PC-3 (cell line): ENCODE data around the gene GMPR. TPM values are rescaled to one million over a fixed set of nuclear protein-coding genes. Genes with fewer than 3 reads are reported as not detected.

Experiments used
- ATAC-seq: fragments of 200-7000 bp; cut with Tn5 transposase; 2 replicates; pipeline ENCODE4 v1.9.1; 2020; ENCODE audit warnings: mild to moderate bottlenecking, moderate library complexity
- BruUV-seq: library from RNA; stranded (reverse); fragments of 400-500 nt; replicated peaks from 2 replicates; lab custom pipeline; 2021; lab: Mats Ljungman, UMichigan
- CTCF ChIA-PET: fragments of 300-600 bp; sonication (Branson Sonifier 250); formaldehyde crosslinking; loops from one replicate; lab custom pipeline; 2022; ENCODE audit warnings: antibody characterized with exemption; lab: Charles Lee
- POLR2A ChIA-PET: fragments of 300-600 bp; sonication (Branson Sonifier 250); formaldehyde crosslinking; loops from one replicate; lab custom pipeline; 2022; ENCODE audit warnings: antibody characterized with exemption; ENCODE audit not compliant: unreplicated experiment; lab: Charles Lee
- DNase-seq: peaks from one replicate; pipeline ENCODE4 v3.0.0-alpha.2; 2015
- H2AFZ ChIP-seq: fragments of 300-600 bp; sonication (generic); 2 replicates; pipeline ENCODE4 v1.6.0; 2016; ENCODE audit warnings: antibody characterized with exemption, low read length
- H3F3A ChIP-seq: fragments of 300-600 bp; sonication (generic); one replicate; pipeline ENCODE4 v1.6.0; 2017; ENCODE audit warnings: antibody characterized with exemption, low read length, control low read depth, mild to moderate bottlenecking; ENCODE audit not compliant: unreplicated experiment
- H3K27ac ChIP-seq: fragments of 300-600 bp; sonication (generic); 2 replicates; pipeline ENCODE4 v1.5.1; 2016; ENCODE audit warnings: mild to moderate bottlenecking, low read length
- H3K27me3 ChIP-seq: fragments of 300-600 bp; sonication (generic); 2 replicates; pipeline ENCODE4 v1.6.1; 2016; ENCODE audit warnings: low read length, mixed read lengths
- H3K36me3 ChIP-seq: fragments of 300-600 bp; sonication (generic); 2 replicates; pipeline ENCODE4 v1.6.1; 2016; ENCODE audit warnings: low read depth, mixed run types, low read length, mixed read lengths
- H3K4me1 ChIP-seq: fragments of 300-600 bp; sonication (generic); 2 replicates; pipeline ENCODE4 v1.5.1; 2016; ENCODE audit warnings: low read length; ENCODE audit not compliant: insufficient read depth
- H3K4me2 ChIP-seq: fragments of 300-600 bp; sonication (generic); 2 replicates; pipeline ENCODE4 v1.6.0; 2016; ENCODE audit warnings: low read length
- H3K4me3 ChIP-seq: fragments of 300-600 bp; sonication (generic); 2 replicates; pipeline ENCODE4 v1.5.1; 2016; ENCODE audit warnings: mild to moderate bottlenecking, low read length, mixed read lengths
- H3K79me2 ChIP-seq: fragments of 300-600 bp; sonication (generic); 2 replicates; pipeline ENCODE4 v1.6.1; 2017; ENCODE audit warnings: low read length, mixed read lengths
- H3K9ac ChIP-seq: fragments of 300-600 bp; sonication (generic); 2 replicates; pipeline ENCODE4 v1.6.0; 2016; ENCODE audit warnings: mild to moderate bottlenecking, low read length
- H3K9me2 ChIP-seq: fragments of 300-600 bp; sonication (generic); replicated peaks from 2 replicates; pipeline ENCODE4 v1.6.1; 2016; ENCODE audit warnings: mixed run types, low read length, mixed read lengths
- H3K9me3 ChIP-seq: fragments of 300-600 bp; sonication (generic); 2 replicates; pipeline ENCODE4 v1.6.1; 2016; ENCODE audit warnings: low read length, mixed read lengths
- H4K20me1 ChIP-seq: fragments of 300-600 bp; sonication (generic); 2 replicates; pipeline ENCODE4 v1.6.1; 2016; ENCODE audit warnings: low read length, mixed read lengths
- CTCF ChIP-seq: fragments of 300-600 bp; sonication (generic); conservative IDR thresholded peaks from 2 replicates; pipeline ENCODE4 v1.5.1; 2017; ENCODE audit warnings: antibody characterized with exemption, low read depth, mild to moderate bottlenecking, low read length
- EZH2 ChIP-seq: fragments of 300-600 bp; sonication (generic); IDR thresholded peaks from one replicate; pipeline ENCODE4 v1.6.1; 2017; ENCODE audit warnings: antibody characterized with exemption, mild to moderate bottlenecking, low read length; ENCODE audit not compliant: unreplicated experiment
- EZH2phosphoT487 ChIP-seq: fragments of 300-600 bp; sonication (generic); IDR thresholded peaks from 2 replicates; pipeline ENCODE4 v1.6.1; 2018; ENCODE audit warnings: mild to moderate bottlenecking, antibody characterized with exemption, low read length, borderline replicate concordance
- intact Hi-C: fragments of 100-400 bp; cut with micrococcal nuclease; formaldehyde crosslinking; loops from 2 replicates; pipeline ENCODE4 v1.9.0; 2023
- total RNA-seq: library from RNA; depleted of rRNA; stranded (reverse); fragments of >200 nt; gene quantifications from 2 replicates; pipeline ENCODE4 v1.2.3, GENCODE V29; 2014

The GMPR gene
- total RNA-seq, 1 experiment from 2014 or later, result 5.8 TPM

GRCh38 chr6:16337295-16337975 lies 99.0 kb downstream of the GMPR start:
- Histone ChIP-seq H3K4me1 (peaks cover 44% of the 10 kb centered on the region), H3K9me3 (no peaks in the 10 kb centered on the region), H2AFZ (no peak overlapping the region), H3K4me2 (no peak overlapping the region), H3K9ac (no peak overlapping the region), H3K27ac (no peak overlapping the region), H3K27me3 (no peaks in the 10 kb centered on the region), H3K9me2 (no peaks in the 10 kb centered on the region), H3K36me3 (no peaks in the 10 kb centered on the region), H3K79me2 (no peaks in the 10 kb centered on the region), H4K20me1 (no peaks in the 10 kb centered on the region), H3F3A (no peaks in the 10 kb centered on the region), H3K4me3 (no peak overlapping the region)
- intact Hi-C loops, result loop anchor here (10.0 kb wide), 1 partner anchor 617 kb away; no protein-coding TSS in a partner anchor
- TF ChIP-seq EZH2, result no peak
- TF ChIP-seq EZH2phosphoT487, result no peak
- no peak for TF ChIP-seq CTCF
- no TSS peak for BruUV-seq
- ATAC-seq, result no peak
- ChIA-PET CTCF (no interaction called here), POLR2A (no interaction called here)
- DNase-seq, result no peak

DNA sequence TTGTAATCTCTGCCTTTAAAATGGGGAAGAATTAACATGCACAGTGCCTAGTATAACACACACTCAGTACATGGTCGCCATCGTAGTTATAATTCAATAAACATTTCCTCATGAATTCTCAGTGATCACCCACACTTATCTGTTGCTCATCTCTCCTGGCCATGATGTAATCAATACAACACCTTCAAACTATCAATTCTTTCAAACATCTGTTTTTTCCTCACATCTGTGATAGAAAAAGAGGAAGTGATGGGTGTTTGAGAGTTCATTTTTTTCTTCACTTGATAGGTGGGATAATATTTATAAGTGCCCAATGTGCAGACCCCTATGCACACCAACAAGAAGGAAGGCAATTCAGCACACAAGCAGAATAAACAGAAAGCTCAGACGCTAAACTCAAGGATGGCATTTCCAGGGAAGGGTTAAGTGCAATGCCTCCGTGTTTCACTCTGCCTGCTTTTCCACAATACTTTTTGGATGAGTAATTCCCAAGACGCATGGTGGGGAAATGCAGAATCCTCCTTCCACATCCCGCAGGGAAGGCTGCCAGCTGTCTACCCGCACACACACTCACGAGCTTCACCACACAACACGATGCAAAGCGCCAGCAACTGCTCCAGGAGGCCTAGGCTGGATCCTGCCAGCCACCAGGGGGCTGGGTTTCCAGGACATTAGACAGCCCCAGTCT lies 100.3 kb downstream of the GMPR start:
- peaks cover 36% of the 10 kb centered on the region for H3K4me1 ChIP-seq
- no peaks in the 10 kb centered on the region for H3K9me2 ChIP-seq
- no peaks in the 10 kb centered on the region for H3K79me2 ChIP-seq
- H3K27ac ChIP-seq, result peak overlapping the region; percentile 37
- H3K36me3 ChIP-seq, result no peaks in the 10 kb centered on the region
- CTCF ChIA-PET, result interaction anchor here (0.6 to 1.3 kb wide), 4 partner anchors 65 to 127 kb away, joined by 3 to 6 read pairs (median 4); no protein-coding TSS in a partner anchor
- POLR2A ChIA-PET, result interaction anchor here (0.7 kb wide), 1 partner anchor 19 kb away, joined by 3 read pairs; no protein-coding TSS in a partner anchor
- no peaks in the 10 kb centered on the region for H3K9me3 ChIP-seq
- peak; percentile 91 for ATAC-seq
- no peaks in the 10 kb centered on the region for H4K20me1 ChIP-seq
- no peak for TF ChIP-seq EZH2
- TF ChIP-seq CTCF, result peak; percentile 81
- no peak for TF ChIP-seq EZH2phosphoT487
- intact Hi-C loops, result loop anchor here (10.0 kb wide), 1 partner anchor 616 kb away; no protein-coding TSS in a partner anchor
- DNase-seq, result peak; percentile 97
- H3K4me2 ChIP-seq, result peak overlapping the region; percentile 69
- no peak overlapping the region for H3K9ac ChIP-seq
- H2AFZ ChIP-seq, result peak overlapping the region; percentile 8; the same call in 1 of the 2 replicates
- H3K27me3 ChIP-seq, result no peaks in the 10 kb centered on the region
- no peaks in the 10 kb centered on the region for H3F3A ChIP-seq
- peak overlapping the region; percentile 11; the same call in 1 of the 2 replicates for H3K4me3 ChIP-seq
- BruUV-seq, result no TSS peak
